GM19324 (cell line): ENCODE data around the gene SPATA31E1.

ENCODE experiments used
- ATAC-seq: cut with Tn5 transposase; IDR thresholded peaks from one replicate; pipeline ENCODE4 v1.9.1; 2021; ENCODE audit warnings: mild to moderate bottlenecking, moderate library complexity; ENCODE audit not compliant: unreplicated experiment, low FRiP score

SPATA31E1 gene

DNA sequence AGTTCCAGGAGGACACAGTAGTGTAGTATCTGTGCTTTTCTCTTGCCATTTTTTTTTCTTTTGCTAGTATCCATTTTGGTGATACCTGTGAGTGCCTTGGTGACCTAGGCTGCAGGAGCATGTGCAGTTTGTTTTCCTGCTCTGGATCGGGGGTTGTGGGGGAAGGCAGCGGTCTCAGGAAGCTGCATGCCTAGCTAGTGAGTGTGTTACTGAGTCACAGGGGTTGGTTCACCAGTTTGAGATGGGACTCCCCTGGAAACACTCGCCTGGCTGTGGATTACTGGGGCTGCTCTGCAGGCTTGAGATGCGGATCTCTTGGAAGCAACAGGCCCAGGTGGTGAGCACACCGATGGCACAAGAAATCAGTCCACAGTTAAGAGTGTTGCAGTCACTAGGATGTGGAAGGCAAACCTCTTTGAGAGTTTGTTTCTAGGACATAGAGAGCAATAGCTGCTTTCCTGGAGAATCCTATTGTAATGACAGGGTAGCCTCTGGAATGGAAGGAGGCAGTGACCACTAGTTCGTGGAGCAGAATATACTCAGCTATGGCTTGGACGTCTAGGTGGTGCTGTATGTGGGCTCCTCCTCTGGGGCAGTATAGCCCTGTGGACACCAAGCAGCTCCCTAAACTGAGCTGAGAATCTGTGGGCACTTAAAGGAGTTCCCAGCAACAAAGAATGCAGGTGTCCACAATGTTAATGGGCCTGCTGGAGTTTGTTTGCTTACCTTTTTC lies 20.0 kb upstream of the SPATA31E1 start:
- ATAC-seq: no peak

DNA sequence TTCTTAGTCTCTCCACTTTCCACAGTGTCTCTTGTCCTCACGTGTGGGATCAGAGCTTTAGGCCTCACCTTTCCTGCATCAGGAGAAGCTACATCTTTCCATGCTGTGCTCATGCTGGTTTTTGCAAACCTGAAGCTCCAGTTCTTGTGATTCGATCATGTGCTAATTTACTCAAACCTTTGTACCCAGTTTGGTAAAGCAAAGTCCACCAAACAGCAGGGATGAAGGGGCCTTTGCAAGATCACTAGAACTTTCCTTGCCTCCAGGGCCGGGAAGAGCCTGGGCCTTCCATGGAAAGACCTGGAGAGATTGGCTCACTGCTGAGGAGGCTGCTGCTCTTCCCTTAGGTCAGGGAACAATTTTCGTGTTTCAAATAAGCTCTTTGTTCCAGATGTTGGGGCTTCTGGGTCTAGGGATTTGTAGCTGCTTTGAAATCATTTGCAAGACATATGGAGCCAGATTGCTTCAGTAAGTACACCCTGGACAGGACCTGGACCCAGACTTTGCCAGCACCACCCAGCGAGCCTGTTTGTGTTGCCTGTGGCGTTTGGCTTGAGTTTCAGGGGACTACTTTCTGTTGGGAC lies 18.7 kb upstream of the SPATA31E1 start:
- ATAC-seq: no peak

DNA sequence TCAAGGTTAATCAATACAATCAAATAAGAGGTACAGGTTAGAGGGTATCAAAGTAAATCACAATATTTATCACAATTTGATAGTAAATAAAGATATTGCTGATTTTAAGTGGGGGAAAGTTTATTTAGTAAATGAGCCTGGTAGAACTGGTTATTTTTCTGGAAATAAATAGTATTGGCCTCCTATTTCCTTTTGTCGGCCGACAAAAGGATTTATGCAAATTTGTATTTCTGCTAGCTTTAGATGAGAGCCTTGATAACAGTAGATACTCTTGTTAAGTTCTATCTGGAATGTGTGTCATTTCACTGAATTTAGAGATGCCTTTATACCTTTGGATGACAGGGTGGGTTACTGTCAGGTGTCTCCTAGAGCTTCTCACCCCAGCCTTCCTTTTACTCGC lies 17.8 kb upstream of the SPATA31E1 start:
- no peak for ATAC-seq

DNA sequence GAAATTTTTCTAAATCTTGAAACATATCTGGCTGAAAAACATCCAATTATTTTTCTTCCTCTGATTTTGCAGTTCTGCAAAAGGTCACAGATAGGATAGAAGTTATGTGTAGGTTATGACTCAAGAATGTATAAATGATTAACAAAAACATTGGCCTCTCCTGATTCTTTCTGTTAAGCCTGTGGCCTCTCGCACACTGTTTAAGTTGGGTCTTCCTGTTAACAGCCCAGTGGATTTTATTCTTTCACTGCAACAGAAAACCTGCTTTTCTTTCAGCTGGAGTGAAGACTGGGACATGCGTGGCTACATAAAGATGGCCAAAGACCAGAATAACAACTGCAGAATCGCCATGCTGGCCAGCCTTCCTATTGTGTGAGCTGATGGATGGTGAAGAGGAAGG lies 17.1 kb upstream of the SPATA31E1 start:
- no peak for ATAC-seq

DNA sequence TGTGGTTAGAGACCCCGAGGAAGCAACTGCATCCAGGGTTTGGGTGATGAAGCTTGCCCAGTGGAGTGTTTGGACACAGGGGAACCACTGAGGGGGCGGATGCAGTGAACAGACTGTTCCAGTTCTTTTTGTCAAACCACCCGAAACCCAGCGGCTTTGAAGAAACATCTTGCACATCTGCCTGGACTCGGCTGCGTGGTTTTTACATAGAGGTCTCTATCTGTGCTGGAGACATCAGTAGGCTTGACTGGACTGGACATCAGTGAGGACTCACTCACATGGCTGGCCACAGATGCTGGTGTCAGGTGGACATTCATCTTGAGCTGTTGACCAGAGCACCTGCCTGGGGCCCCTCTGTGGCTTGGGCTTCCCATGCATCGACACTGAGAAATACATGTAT lies 15.3 kb upstream of the SPATA31E1 start:
- ATAC-seq: no peak

DNA sequence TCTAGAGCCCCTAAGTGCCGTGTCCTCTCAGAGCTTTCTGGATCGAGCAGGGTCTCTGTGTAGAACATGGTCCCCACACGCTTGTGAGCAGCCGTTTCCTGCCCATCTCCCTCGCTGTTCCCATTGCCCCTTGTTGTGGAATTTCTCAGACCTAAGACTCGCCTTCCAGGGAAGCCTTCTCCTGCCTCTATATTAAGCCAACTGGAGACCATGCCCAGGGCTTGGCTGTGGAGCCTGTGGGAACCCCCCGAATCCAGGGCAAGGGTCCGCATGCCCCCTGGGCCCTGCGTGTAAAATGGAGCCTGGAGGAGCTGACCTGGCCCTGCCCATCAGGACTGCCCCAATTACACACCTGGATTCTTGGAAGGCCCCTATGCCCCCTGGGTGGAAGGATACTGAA lies 14.5 kb upstream of the SPATA31E1 start:
- ATAC-seq: no peak

DNA sequence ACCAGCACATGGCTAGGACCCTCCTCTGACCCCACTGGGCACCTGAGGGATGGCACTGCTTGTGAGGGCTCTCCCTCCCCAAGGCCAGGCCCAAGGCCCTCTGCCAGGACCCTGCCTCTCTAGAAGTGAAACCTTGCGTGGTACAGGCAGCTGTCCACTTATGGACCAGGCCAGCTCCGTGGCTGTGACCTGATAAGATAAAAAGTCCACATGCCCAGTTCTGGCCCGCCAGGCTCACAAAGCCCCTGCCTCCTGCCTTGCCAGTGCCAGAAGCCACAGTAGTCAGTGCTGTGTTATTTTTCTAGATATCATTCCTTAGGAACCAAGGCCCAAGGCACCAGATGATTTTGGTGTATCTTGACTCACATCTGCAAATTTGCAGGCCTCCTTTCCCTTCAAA lies 14.0 kb upstream of the SPATA31E1 start:
- no peak for ATAC-seq

DNA sequence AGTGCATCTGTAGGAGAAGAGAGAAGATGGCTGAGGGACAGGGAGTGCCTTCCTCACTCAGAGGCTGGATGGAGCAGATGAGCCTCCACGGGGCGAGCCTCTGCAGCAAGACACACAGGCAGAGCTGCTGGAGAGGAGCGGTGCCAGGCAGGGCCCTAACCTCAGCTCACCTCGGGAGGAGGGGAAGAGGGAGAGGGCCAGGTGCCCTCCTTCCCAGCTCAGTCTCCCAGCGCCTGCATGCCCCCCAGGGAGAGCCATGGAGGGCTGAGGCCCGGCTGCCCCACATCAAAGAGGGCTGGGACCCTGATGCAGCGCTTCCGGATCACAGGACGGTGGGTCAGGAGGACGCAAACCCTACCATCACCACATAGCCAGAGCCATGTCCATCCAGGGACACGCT lies 13.6 kb upstream of the SPATA31E1 start:
- no peak for ATAC-seq

DNA sequence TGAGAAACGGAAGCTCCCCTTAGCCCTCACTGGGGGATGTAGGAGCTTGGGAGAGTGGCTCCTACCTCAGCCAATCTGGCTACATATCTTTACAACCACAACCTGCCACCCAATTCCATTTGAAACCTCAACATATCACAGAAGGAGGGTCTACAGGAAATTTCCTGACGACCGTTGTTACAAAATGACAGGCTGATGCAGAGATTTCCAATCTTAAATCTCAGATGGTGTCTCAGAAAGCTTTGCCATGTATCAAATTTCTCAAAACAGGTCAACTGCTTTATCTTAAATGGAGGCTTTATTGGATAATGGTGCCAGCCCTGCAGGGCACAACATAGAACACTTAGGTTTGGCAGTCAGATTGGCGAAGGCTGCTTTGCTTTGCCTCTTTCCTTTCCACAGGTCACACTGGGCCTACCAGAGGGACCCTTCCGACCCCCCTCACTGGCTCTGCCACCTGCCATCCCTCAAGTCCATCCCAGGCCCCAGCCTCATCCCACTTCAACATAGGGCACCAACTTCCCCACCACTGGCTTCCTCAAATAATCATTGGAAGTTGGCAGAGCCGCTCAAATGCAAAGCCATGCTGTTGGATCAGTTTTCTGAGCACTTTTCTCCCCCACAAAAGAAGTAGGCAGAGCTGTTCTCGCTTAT lies 11.1 kb upstream of the SPATA31E1 start:
- no peak for ATAC-seq

DNA sequence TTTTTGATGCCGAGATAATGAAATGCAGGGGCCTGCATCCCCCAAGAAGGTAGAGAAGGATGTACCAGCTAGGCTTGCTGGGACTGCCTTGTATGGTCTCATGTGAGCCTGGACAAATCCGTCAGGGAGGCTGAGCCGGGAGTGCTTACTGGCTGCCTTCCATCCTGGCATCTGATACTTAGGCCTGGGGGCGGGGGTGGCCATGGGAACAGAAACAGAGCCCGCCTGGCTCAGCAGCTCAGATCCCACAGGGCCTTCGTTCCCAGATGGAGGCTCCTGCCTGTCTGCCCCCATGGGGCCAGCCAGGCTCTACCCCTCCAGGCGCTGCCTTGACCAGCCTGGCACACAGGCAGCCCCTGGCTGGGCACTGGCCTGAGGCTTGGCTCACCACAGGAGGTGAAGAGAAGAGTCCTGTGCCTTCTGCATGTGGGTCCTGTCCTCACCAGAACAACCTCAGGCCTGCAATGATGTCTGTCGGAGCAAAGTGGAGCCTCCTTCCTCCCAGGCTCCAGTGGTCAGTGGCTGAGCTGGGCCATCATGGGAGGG lies 10.5 kb upstream of the SPATA31E1 start:
- ATAC-seq: no peak

DNA sequence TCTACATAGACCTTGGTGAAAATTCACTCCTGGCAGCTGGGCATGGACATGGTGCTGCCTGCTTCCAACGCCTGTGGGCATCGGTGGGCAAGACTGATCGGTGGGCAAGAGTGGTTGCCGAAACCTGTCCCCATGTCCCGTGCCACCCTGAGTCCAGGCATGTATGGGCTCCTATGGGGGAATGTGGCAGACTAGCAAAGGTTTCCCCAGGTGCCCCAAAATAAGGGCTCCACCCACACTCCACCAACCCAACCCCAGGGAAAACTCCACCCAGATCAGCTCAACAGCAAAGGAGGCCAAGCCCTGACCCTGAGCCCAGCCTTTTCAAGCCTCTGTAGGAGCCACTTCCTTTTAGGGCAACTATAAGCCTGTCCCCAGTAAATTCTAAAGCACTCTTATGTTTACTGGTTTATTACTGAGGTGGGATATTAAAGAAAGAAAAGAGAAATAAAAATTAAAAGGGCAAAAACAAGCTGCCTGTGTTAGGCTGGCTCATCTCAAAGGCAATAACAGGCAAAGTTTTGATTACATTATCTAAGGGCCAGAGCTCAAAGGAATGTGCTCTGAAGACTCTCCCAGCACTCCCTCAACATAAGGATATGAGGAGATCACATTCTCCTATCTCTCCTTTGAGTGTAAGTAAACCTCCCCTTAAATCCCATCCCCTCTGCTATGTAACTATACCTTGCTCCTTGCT lies 8.9 kb upstream of the SPATA31E1 start:
- ATAC-seq: no peak

DNA sequence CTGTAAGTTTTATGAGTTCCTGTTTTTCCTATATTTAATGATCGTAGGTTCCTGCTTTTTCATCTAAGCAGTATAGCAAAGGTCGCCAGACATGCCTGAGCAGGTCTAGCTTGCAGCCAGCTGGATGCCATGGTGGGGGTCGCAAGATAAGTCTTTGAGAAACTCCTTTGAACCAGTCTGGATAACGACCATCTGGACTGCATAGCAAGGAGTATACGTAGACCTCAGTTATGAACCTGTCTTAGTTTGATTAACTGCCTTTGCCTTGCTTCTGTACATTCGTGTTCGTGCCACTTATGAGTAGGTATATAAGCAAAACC lies 8.4 kb upstream of the SPATA31E1 start:
- ATAC-seq: no peak

DNA sequence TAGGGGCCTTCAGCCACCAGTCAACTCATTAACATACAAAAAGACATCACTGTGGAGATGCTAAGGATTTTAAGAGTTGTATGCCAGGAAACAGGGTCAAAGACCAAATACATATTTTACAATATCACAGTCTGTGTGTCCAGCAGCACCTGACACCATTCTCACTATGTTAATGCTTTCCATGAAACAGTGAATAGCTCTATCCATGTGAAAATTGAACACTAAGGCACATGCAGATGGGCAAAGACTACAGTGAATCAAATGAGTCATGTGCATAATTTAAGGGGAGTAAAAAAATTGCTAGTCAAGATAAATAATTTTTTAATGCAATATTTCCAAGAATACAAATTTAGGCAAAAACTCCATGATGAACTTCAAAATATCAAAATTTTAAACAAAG lies 7.6 kb upstream of the SPATA31E1 start:
- ATAC-seq: no peak

DNA sequence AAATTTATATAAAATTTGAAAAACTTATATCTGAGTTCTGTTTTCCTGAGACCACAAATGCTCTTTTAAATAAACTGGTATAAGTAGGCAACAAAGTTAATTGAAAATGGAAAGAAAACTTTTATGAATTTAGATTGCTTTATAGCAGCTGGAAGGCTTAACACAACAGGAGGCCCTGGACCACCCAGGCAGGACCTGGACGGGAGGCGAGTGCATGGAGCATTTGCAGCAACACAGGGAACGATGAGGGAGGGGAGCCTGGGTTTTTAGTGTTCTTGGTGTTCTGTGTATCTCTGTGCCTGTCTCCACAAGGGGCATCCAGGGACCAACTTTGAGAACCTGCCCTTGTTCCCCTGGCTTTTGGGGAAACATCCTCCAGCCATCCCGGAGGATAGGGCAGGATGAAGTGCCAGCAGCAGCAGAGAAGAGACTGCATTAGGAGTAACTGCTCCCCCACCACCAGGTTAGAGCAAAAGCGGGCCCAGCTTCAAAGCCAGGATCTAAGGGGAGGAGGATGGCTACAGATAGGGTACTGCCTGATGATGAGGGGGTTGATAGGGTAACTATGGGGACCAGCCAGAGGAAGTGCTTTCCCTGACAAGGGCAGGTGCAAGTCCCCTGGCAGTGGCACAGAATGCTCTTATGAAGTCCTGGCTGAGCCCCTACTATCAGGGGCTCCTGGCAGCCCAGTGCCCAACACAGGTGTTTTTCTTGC lies 6.7 kb upstream of the SPATA31E1 start:
- ATAC-seq: no peak

DNA sequence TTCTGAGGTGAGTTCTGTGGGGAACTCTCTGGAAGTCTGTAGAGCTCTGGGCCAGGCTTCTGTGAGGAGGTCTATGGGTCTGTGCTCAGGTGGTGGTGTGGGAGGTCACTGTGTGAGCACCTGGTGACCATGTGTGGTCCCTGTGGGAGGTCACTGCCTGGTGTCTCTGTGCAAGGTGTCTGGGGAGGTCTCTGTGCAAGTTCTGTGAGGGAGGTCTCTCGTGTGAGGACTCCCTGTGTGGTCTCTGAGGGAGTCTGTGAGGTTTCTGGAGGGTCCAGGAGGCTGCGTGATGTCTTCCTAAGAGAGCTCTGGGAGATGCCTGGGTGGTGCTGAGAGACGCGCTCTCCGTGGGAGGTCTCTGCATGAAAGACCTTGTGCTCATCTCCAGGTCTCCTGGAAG lies 6.0 kb upstream of the SPATA31E1 start:
- no peak for ATAC-seq

DNA sequence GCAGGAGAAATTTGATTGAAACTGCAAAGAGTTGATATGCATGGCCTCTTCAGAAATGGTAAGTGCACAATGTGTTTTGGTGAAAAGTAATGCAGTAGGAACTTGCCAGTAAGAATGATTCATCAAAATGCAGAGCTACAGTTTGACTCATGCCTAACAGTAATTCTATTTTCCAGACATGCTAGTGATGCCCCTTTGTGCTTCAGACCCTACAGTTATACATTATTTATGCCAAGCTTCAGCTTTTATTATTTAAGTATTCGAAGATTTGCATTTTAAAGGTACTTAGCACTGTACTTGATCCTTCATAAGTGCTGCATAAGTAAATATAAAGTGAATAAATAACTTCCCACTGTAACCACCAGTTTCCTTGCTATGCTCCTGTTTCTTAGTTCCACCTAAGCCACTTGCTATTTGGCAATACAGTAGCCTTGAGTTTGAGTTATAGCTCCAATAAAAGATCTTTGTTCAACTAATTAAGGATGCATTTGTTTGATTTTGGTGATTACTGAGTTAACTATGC lies 3.6 kb upstream of the SPATA31E1 start:
- no peak for ATAC-seq

DNA sequence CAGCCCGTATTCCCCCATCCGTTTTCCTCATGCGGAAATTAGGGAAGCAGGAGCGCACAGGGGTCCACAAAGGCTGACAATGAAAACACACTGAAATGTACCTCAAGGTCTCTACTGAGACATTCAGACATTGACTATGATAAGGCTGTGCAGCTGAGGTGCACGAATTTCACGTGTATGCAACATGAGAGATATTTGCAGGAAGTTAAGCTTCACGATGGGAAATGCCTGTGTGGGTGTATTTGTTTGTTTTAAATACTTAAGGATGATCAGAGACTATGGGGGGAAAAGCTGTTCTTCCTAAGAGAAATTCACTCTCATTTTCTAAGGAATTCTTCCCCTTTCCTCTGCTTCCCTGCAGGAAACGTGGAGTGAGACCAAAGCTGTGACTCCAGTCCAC lies 2.6 kb upstream of the SPATA31E1 start:
- no peak for ATAC-seq

DNA sequence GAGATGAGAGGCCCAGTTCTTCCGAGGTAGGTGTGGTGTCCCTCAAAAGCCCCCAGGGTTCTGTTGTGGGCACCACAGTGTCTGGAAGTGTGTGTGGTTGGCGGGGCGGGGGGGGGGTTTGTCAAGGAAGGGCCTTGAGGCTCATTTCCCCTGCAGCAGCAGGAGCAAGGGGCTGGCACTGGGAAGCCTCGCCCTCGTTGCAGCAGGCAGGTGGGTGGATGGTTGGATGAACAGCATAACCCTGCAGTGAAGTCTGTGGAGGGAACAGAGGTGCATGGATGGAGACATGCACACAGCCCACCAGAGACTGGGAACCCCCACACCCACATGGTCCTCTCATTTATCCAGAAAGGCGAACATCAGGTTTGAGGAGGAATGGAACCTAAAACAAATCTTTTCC lies 2.0 kb upstream of the SPATA31E1 start:
- ATAC-seq: no peak

DNA sequence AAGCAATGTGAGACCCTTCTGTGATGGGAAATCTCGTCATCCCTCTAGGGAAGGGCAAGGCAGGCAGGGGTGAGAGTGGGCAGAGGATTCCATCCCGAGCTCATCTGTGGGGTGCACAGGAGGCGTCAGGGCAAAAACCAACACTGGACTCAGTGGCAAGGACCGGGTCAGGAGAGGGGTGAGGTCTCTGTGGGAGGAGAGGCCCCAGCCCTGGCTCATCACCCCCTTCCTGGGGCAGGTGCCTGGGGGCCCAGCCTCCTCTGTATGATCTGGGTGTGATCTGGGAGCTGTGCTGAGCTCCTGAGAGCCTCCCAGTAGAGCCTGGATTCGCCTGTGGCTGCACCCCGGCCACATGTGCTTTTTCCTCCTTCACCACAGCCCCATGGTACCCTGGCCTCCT lies 597 bp downstream of the SPATA31E1 start:
- ATAC-seq: no peak

DNA sequence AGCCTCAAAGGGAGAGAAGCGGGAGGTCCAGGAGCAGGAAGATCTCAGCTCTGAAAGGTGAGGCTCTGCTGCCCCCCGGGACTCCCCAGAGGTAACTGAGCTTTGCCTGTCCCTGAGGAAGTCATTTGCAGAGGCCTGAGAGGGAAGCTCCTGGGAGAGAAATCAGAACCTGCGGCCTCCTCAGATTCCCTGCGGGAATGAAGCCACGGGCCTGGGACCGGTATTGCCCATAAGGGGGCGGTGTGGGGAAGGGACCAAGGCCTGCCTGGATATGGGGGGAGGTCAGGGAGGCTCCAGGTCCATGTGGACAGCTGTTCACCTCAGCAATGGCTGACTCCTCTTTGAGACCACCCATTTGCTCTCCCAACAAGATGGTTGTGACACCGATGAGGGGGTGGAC lies 1.3 kb downstream of the SPATA31E1 start:
- ATAC-seq: no peak
